ENCODE measurements around the gene EMC10.
"Not testable (repeated sequence)": the region's sequence is repeated elsewhere in the genome, so short reads cannot be mapped to it uniquely, and the experiment has no call there.

The EMC10 gene

GRCh38 chr19:50476224-50476906, at the start of gene EMC10, which contains the start of gene GARIN5A:
Gene EMC10 (plus strand): TSS chr19:50476507. CDS start chr19:50476545, 38 bp downstream.
Gene GARIN5A (minus strand): TSS chr19:50476848. CDS start chr19:50476388, 460 bp downstream.
- peak; percentile 100 for DNase-seq (ENCODE audit: insufficient read length, low spot score)
- peak; percentile 80 for FAIRE-seq

- FAIRE-seq: no peak
These were observed 48.9 kb upstream of the EMC10 start for GRCh38 chr19:50427318-50427925.

GRCh38 chr19:50427997-50428425, 48.3 kb upstream of the EMC10 start:
- FAIRE-seq: peak; percentile 42
- no peak for DNase-seq (ENCODE audit: insufficient read length, low spot score)

More at GRCh38 chr19:50427318-50427925, 48.9 kb upstream of the EMC10 start:
- no peak for DNase-seq (ENCODE audit: insufficient read length, low spot score)

- FAIRE-seq: no peak
- no peak for DNase-seq (ENCODE audit: insufficient read length, low spot score)
These were observed 47.4 kb upstream of the EMC10 start for GRCh38 chr19:50428772-50429463.

- DNase-seq (ENCODE audit: insufficient read length, low spot score) (no peak), FAIRE-seq (peak; percentile 31)
These were observed 45.4 kb upstream of the EMC10 start for GRCh38 chr19:50430888-50431342.

- DNase-seq (ENCODE audit: insufficient read length, low spot score) (peak; percentile 80), FAIRE-seq (peak; percentile 86)
These were observed 44.7 kb upstream of the EMC10 start for GRCh38 chr19:50431343-50432220.

- FAIRE-seq (no peak), DNase-seq (ENCODE audit: insufficient read length, low spot score) (no peak)
These were observed 43.9 kb upstream of the EMC10 start, which contains the start of gene MYBPC2 for GRCh38 chr19:50432221-50433028. Gene MYBPC2 (plus strand): TSS chr19:50432892. CDS start chr19:50432954, 62 bp downstream.

GRCh38 chr19:50433201-50434180, 42.8 kb upstream of the EMC10 start:
- FAIRE-seq (no peak), DNase-seq (ENCODE audit: insufficient read length, low spot score) (no peak)

GRCh38 chr19:50434525-50434924, 41.8 kb upstream of the EMC10 start:
- FAIRE-seq (peak; percentile 8), DNase-seq (ENCODE audit: insufficient read length, low spot score) (no peak)

GRCh38 chr19:50435221-50435620, 41.1 kb upstream of the EMC10 start:
- no peak for FAIRE-seq
- no peak for DNase-seq (ENCODE audit: insufficient read length, low spot score)

GRCh38 chr19:50435627-50436026, 40.7 kb upstream of the EMC10 start:
- FAIRE-seq: no peak
- DNase-seq (ENCODE audit: insufficient read length, low spot score): no peak

GRCh38 chr19:50437862-50438449, 38.4 kb upstream of the EMC10 start:
- FAIRE-seq: no peak
- DNase-seq (ENCODE audit: insufficient read length, low spot score): no peak

- not testable (repeated sequence) for FAIRE-seq; DNase-seq (ENCODE audit: insufficient read length, low spot score)
These were observed 37.2 kb upstream of the EMC10 start for GRCh38 chr19:50439130-50439529.

- FAIRE-seq (no peak), DNase-seq (ENCODE audit: insufficient read length, low spot score) (no peak)
These were observed 32.2 kb upstream of the EMC10 start for GRCh38 chr19:50444059-50444458.

- DNase-seq (ENCODE audit: insufficient read length, low spot score) (no peak), FAIRE-seq (no peak)
These were observed 29.3 kb upstream of the EMC10 start for GRCh38 chr19:50447053-50447452.

- FAIRE-seq: no peak
- DNase-seq (ENCODE audit: insufficient read length, low spot score): no peak
These were observed 28.6 kb upstream of the EMC10 start for GRCh38 chr19:50447750-50448149.

GRCh38 chr19:50449236-50449899, 26.9 kb upstream of the EMC10 start:
- no peak for DNase-seq (ENCODE audit: insufficient read length, low spot score)
- FAIRE-seq: no peak

All from GM19239 (cell line).